HG02571 (cell line): ENCODE results near the gene NKAIN2.

Experiments used
- ATAC-seq: cut with Tn5 transposase; IDR thresholded peaks from one replicate; pipeline ENCODE4 v1.9.1; 2021; ENCODE audit warnings: mild to moderate bottlenecking, moderate library complexity; ENCODE audit not compliant: unreplicated experiment

Gene NKAIN2

DNA sequence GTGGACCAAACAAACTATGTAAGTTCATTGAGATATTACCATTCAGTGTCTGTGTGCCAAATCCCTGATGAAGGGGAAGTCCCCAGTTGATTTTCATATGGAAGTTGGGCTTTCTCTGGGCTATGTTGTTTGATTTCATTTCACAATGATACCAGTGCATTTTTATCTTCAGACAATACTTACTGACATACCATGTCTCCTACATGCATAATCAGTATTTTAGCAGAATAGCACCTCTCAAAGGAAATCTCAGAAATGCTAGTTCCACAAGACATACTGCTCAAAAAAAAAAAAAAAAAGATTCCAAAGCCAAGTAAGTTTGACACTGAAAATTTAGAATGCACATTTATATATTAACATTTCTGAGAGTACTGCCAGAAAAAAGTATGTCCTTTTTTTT lies 989.7 kb downstream of the NKAIN2 start:
- ATAC-seq, result no peak

DNA sequence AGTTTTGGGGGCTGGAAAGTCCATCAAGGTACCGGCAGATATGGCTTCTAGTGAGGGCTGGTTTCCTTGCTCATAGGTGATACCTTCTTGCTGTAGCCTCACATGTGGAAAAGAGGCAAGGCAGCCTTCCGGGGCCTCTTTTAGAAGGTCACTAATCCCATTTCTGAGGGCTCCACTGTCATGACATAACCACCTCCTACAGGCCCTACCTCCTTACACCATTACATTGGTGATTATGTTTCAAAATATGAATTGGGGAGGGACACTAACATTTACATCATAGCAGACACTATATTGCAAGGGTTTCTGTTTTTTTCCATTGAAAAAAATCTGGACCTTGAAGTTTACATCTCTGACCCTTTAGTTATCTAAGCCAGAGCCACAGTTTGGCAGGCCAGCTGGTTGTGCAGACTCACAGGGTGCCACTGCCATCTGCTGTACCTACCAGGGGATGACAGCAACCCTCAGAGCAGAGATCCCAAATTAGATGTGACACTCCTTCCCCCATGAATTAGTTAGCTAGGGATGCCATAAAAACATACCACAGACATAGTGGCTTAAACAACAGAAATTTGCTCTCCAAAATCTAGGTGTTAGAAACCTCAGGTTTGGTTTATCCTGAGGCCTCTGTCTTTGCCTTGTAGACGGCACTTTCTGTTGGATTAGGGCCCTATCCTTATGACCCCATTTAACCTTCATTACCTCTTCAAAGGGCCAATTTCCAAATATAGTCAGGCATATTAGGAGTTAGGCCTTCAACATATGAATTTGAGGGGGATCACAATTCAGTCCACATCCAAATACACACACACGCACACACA lies 992.2 kb downstream of the NKAIN2 start:
- no peak for ATAC-seq

DNA sequence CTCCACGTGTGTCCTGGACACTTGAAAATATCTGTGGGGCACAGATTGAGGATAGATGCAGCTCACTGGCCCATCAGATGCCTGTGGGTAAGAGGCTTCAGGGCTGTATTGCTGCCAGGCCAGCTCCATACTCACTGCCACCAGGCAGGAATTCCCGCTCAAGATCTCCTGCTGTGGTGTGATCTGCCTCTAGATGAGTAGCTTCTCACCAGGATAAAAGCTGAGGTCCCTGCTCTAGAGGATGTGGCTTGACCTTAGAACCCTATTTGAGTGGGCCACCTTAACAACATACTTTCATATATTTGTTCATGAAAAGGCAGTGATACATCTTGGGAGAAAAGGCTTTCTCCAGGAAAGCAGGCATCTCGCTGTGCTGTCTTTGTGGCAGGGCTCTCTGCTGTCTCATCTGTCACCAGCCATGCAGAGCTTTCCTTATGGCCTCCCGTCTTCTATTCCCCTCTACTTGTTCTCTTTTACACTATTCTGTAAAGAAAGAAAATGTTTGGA lies 992.9 kb downstream of the NKAIN2 start:
- ATAC-seq, result no peak

DNA sequence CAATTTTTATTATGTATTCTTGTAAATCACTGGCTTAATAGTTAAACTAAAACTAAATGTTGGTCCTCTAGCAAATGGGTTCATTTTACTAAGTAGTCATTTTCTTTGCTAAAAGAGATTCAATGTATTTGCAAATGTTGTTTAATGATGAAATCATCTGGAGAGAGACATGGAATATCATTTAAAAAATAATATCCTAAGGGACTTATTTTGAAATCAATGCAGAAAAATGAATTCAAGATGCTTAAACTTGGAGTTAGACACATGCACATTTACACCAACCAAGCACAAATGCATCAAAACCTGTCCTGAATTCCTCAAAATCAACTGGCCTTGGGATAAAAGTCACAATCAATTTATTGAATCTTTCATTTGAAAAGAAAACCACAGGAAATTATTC lies 993.6 kb downstream of the NKAIN2 start:
- ATAC-seq, result no peak

DNA sequence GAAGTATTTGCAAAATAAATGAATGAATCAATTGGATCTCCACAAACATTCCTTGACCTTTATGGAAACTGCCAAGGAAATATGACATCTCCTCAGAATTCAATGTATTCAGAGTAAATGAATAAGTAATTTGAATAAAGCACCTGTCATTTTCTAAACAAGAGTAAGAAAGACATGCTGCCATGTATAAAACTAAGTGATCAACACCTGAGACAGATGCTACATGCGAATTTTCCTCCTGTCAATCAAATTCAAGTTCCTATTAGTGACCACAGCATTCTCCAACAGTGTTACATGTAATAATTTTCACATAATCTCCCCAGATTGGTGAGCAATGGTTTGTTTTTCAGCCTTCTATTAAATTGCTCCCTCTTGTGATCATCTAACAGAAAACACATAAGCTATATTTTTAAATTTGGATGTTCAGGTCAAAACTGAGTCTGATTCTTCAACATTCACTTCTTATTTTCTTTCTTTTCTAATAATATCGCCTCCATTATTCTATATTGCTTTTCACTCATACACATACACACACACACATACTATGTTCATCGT lies 995.4 kb downstream of the NKAIN2 start:
- no peak for ATAC-seq

DNA sequence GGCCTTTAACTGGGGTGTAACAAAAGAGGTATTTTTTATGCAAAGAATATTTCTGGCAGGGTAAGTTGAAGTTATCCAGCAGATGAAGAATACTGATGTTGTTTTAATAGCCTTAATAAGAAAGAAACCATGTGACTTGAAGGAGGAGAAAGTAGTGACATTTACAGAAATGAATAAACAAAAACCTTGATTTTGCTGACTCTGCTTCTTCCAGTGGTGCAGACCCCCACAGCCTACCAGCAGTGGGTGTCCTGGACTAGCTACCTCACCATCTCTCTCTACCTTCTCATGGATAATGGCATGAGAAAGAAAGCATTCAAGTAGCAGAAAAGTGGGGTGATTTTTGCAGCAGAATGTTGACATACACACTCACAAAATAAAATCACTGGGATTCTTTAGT lies 996.0 kb downstream of the NKAIN2 start:
- no peak for ATAC-seq

DNA sequence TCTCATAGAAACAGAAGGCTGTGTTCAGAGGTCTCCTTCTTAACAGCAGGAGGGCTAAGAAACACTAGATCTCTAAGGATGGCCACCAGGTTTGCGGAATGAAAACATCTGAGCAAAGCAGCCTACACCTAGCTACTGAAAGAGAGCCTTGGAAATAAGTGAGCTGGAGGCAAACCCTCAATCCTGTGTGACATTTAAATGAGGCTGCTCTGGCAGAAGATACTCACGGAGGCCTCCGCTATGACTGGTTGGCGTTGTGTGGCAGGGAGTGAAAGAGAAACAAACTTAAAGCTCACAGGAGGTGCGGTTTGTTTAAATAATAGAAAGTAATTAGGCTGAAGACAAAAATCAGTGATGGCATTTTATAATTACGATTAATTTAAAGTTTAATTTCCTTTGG lies 996.6 kb downstream of the NKAIN2 start:
- no peak for ATAC-seq

DNA sequence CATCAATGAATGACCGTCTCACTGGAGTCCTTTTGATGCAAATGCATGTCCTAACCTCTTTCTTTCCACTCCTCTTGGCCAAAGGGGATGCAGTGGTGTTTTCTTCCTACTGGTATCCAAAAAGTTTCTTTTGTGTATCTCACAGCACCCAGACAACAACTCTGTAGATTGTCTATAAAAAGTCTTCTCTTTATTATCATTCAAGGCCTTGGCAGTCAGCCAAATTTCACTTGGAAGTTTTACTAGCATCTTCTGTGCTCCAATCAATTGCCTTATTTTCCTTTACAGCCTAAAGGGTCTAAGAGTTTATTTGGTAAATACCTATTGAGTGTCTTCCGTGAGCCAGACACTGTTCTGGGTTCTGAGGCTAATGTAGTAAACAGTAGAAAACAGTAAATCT lies 1008.4 kb downstream of the NKAIN2 start:
- ATAC-seq, result no peak

DNA sequence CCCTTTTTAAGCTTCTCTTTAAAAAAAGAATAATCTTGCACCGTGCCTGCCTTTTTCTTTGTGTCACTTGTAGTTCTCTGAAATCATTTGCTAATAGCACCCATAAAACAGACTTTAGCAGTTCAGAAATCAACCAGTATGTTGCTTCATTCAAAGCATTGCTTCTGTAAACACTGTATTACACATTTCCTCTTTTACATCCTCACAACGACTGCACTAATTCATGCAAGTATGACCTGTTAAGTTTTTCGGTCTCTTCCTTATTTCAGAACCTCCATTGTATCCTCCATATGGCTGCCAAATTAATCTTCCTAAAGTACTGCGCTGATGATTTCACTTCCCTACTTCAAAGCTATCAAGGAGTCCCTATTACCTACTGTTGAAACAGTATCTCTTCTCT lies 1015.7 kb downstream of the NKAIN2 start:
- no peak for ATAC-seq

DNA sequence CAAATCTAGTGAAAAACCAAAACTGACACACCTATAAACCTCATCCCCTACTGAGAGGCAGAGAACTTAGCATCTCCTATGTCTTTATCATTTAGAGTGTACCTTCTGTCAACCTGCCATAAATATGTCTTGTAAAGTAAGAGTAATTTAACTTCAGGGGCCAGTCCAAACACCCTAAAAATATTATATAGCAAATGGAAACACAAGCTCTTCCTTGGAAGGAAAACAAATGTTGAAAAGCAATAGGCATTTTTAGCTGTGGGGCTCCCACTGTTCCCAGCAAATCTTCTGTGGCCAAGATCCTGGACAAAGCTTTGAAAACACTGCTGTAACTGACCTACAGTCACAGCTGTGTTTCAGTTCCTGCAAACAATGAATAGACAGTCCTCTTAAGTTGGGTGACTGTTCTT lies 1018.5 kb downstream of the NKAIN2 start:
- ATAC-seq, result no peak

DNA sequence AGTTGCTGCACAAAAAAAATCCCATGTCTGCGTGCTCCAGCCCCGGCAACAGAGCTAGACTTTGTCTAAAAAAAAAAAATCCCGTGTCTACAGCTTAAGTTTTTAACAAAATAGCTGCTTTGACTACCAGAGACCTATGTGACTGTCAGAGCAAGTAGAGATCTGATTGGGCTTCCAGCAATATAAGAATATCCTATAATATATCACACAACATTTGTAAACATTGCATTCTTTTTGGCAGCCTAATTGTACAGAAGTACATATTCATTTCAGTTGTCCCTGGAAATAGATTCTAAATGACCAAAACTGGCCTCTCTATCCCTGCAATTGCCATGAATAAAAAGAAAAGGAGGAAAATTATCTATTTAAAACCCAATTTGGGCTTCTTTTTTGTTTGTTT lies 1019.1 kb downstream of the NKAIN2 start:
- ATAC-seq, result no peak

DNA sequence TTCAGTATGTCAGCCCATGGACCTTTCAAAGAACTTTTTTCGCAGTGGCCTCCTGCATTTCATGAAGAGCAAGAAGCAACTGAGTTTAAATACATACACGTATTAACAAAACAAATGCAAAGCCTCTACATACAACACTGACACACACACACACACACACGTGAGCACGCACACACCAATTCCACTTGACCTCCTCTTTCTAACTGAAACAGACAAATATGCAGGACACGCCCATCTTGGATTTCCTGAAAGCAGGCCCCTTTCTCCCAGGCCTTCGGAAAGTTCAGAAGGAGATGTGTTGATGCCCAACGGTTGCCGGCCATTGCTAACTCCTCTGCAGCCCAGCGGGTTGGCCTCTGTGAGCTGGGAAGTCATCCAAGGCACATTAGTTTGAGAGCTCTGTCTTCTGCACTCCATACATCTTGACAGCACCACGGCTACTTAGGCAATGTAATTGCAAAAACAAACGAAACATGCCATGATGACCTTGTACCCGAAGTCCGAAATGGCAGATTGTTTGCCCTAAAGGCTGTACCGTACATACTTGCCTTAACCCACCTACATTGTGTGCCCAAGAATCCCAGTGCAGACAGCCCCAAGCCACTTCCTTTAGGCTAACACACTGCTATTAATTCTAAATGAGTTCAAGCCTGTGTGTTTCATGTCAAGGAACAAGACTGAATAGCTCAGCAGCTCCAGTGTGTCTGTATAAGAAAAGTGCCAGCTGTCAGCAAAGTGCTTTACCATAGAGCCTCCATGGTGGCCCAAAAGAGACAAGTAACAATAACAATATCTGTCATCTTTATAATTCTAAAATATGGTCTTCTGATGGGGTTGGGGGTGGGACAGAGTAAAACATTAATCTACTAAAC lies 1019.8 kb downstream of the NKAIN2 start:
- ATAC-seq, result no peak

DNA sequence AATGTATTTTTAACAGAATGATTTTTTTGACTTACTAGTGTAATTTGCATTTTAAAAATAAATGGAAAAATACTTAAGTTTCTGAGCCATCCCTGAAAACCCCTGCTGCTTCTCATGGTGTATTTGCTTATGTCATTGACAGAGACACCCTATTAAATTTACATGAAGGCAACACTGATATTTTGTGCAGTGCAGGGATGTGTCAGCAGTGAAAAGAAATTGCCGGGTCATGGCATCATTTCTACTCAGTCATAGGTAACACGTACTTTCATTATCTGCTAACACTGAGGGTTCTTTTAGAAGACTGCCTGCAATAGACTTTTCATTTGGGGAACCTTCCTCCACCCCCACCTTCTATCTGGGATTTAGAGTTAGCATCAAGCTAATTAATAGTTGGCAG lies 1021.9 kb downstream of the NKAIN2 start:
- ATAC-seq, result no peak

DNA sequence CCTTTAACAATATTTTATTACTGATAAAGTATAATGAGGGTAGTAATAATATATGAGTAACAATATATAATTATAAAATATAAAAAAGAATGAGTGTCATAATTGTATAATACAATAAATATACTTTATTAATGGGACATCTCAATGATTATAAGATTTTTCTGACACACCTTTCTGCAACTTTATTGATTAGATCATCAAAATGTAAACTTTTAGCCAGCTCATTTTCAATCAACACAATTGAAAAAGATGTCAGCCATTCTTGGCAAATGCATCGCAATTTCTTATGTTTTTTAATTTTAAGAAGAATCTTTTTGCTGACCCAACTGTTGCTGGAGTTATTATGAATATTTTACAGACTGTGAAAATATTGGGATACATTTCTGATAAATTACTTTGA lies 1026.2 kb downstream of the NKAIN2 start:
- ATAC-seq, result no peak

DNA sequence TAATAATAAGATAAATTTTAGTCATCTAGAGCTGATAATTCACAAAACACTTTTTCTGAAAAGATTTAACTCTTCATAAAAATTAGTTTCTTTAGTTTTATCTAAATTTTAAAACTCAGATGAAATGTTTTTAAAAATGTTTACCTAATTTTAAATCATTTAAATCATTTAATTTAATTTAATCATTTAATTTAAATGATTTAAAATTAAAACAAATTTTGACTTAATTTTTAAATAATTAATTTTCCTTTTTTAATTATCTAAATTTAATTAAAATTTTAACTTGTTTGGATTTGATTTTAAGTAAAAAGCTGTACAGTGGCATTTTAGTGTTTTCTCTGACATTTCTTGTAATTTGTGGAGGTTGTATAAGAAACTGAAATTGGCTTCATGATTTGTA lies 1026.8 kb downstream of the NKAIN2 start:
- ATAC-seq, result no peak

DNA sequence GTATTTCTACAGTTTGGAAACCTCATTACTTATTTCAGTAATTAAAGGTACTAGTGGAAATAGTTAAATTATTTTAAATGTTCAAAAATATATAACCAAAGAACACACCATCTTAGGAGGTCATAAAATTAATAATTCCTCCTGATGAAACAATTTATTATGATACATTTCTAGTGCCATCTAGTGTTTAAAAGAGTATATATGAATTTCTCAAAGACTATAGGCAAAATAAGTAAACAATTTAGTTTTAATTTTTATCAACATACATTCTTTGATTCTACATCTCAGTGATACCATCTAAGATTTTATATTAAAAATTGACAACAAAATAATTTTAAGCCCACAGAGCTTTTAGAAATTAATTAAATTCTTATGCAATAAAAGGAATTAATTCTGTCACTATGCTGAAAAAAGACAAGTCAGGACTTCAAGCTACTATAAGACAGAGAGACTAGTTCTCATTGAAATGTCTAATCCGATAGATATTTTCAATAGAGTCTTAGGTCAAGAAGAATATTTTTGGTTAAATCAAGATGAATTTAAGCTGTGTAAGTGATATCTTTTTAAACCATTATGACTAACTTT lies 1050.8 kb downstream of the NKAIN2 start:
- ATAC-seq, result no peak

DNA sequence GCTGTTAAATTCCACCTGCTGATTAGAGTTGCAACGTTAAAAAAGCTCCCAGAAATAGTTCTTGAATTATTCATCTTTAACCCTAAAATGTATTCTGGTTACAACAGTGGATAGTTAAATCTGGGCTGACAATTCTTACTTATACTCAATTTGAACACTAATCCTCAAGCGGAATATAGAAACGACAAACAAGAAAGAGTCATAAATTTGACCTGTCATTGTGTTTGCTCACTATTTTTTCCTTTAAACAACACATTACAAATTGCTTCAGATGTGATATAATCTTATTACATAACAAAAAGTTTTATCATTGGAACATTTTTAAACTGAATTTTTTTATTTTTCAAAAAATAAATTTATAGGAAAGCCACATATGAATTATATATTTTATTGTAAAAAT lies 1054.1 kb downstream of the NKAIN2 start:
- ATAC-seq, result no peak

DNA sequence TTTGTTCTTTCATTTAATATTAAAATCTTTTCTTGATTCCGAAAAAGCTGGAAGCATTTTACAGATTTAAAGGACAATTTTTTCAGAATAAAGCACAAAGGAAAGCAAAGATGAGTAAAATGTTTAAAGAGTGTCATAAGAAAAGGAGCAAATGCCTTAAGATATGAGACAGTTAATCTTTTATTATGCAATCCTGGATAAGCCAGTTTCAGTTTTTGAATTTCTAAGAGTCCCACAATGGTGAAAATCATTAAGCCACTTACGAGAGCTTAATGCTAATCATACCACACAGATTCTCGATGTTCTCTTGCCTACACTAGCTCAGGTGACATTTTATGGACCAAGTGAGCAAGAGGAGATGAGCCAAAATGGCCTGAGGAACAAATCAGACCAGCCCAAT lies 1054.9 kb downstream of the NKAIN2 start:
- no peak for ATAC-seq

DNA sequence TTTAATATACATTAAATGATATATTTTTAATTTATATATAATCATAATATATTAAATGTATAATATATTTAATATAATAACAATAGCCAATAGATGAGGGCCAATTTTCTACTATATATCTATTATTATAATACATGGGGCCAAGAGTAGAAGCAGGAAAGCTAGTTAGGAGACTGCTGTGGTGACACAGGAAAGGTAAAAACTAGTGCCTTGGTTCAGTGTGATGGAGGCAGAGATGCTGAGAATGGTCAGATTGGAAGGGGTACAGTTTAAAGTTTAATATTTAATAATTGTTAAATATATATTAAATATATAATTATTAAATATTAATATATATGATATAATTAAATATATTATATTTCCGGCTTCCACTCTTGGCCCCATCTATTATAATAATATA lies 1055.7 kb downstream of the NKAIN2 start:
- no peak for ATAC-seq

DNA sequence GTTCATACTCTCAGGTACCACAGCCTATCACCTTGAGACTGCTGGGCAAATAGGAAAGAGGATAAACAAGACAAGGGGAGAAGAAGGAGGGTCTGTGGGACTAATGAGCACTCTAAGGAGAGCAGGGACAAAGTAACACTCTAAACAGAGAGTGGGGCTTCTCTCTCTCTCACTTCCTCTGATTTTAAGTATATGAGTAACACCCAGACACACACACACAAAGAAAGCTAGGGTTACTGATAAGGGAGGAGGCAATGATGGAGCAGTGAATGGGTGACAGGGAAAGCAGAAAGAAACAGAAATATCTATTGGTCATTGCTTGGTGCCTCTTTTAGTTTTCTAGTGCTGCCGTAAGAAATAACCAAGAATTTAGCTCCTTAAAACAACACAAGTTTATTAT lies 1062.4 kb downstream of the NKAIN2 start:
- no peak for ATAC-seq

DNA sequence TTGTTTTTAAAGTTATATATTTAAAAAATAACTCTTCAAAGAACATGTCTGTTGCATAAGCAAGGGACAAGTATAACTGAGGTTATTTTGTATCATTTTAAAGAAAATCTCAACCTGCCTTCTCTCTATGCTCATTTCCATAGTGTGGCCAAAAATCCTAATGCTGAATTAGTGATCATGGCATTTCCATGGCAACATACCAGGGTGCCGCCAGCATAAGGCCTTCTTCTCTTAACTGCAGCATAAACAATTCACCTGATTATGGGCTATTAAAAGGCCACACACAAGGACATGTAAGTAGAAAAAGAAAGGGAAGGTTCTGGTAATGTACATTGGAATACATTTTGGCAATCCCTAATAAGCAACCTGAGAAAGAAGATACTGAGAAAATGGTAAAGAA lies 1063.5 kb downstream of the NKAIN2 start:
- no peak for ATAC-seq
